ENCODE measurements around the gene ZNF410. TPM values are rescaled to one million over a fixed set of nuclear protein-coding genes. Genes with fewer than 3 reads are reported as not detected.

The ZNF410 gene
- total and polyA plus RNA-seq, 2 of the 13 experiments (the other 11 are each of a cell fraction or from before 2014, with no cell fraction given): 19.2 to 44.3 TPM

DNA sequence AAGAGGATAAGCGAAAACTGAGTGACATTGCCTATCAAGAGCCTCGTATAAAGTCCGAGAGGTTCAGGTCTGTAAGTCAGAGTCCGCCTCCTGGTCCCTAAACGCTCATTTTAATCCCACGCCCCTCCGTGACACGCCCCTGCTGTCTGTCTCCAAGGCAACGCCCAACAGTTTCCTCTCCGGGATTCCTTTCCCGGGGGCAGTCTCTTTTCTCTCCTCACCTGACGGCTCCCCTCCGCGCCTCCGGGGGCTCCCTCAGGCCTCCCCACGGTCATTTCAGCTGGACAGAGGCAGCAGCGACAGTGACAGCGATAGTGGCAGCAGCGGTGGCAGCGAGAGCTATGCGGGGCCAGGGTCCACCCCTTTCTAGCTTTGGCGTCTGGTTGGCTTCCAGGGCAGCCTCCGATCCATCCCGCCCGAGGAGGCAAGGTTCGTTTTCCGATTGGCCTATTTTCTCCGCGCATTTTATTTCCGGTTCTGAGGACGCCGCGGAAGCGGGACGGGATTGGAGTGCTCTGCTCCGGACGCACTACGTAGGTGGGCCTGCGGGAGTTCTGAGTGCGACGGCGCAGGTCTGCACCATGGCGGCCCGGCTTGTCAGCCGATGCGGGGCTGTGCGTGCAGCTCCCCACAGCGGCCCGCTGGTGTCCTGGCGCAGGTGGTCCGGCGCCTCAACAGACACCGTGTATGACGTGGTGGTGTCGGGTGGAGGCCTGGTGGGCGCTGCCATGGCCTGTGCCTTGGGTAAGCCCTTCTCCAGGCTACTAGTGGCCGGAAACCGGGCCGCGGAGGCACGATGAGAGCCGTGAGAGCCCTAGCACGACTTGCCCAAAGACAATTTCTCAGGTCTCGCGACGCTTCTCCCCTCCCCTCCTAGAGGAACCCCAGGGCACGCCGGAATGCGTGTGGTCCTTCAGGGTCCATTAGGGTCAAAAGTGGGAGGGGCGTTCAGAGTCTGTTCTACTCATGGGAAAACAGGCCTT, 63.4 kb downstream of the ZNF410 start, which contains the start of the genes COQ6 and FAM161B (continued):
- TF ChIP-seq, protein P1, sequence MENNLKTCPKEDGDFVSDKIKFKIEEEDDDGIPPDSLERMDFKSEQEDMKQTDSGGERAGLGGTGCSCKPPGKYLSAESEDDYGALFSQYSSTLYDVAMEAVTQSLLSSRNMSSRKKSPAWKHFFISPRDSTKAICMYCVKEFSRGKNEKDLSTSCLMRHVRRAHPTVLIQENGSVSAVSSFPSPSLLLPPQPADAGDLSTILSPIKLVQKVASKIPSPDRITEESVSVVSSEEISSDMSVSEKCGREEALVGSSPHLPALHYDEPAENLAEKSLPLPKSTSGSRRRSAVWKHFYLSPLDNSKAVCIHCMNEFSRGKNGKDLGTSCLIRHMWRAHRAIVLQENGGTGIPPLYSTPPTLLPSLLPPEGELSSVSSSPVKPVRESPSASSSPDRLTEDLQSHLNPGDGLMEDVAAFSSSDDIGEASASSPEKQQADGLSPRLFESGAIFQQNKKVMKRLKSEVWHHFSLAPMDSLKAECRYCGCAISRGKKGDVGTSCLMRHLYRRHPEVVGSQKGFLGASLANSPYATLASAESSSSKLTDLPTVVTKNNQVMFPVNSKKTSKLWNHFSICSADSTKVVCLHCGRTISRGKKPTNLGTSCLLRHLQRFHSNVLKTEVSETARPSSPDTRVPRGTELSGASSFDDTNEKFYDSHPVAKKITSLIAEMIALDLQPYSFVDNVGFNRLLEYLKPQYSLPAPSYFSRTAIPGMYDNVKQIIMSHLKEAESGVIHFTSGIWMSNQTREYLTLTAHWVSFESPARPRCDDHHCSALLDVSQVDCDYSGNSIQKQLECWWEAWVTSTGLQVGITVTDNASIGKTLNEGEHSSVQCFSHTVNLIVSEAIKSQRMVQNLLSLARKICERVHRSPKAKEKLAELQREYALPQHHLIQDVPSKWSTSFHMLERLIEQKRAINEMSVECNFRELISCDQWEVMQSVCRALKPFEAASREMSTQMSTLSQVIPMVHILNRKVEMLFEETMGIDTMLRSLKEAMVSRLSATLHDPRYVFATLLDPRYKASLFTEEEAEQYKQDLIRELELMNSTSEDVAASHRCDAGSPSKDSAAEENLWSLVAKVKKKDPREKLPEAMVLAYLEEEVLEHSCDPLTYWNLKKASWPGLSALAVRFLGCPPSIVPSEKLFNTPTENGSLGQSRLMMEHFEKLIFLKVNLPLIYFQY (CRISPR knock-in tag; IDR thresholded peaks at IDR 0.05; ENCODE audit: borderline replicate concordance): peak; percentile 77; the same call in 1 of the 2 replicates
- TF ChIP-seq, protein P2, sequence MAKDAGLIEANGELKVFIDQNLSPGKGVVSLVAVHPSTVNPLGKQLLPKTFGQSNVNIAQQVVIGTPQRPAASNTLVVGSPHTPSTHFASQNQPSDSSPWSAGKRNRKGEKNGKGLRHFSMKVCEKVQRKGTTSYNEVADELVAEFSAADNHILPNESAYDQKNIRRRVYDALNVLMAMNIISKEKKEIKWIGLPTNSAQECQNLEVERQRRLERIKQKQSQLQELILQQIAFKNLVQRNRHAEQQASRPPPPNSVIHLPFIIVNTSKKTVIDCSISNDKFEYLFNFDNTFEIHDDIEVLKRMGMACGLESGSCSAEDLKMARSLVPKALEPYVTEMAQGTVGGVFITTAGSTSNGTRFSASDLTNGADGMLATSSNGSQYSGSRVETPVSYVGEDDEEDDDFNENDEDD (CRISPR knock-in tag; IDR thresholded peaks at IDR 0.05; ENCODE audit: borderline replicate concordance): peak; percentile 76; the same call in 1 of the 2 replicates
- TF ChIP-seq MEIS2 (CRISPR knock-in tag; IDR thresholded peaks at IDR 0.05) (peak; percentile 64; the same call in 1 of the 2 replicates), ASH2L (IDR thresholded peaks at IDR 0.05; ENCODE audit: insufficient read length, low read depth, low read length) (peak; percentile 85), ZNF749 (CRISPR knock-in tag; IDR thresholded peaks at IDR 0.05; ENCODE audit: borderline replicate concordance) (peak; percentile 62; the same call in 1 of the 2 replicates), DR1 (CRISPR knock-in tag; IDR thresholded peaks at IDR 0.05) (peak; percentile 79), ZNF17 (CRISPR knock-in tag; IDR thresholded peaks at IDR 0.05) (no peak), ZNF839 (CRISPR knock-in tag; IDR thresholded peaks at IDR 0.05; ENCODE audit: borderline replicate concordance) (no peak), ZKSCAN8 (CRISPR knock-in tag; IDR thresholded peaks at IDR 0.05; ENCODE audit: borderline replicate concordance) (no peak), REPIN1 (CRISPR knock-in tag; IDR thresholded peaks at IDR 0.05; ENCODE audit: borderline replicate concordance, low read depth) (peak; percentile 95), BRD4 (CRISPR knock-in tag; IDR thresholded peaks at IDR 0.05) (0 out of 2 replicates have a peak, but pooled peaks have one; percentile 75), ZNF75D (CRISPR knock-in tag; IDR thresholded peaks at IDR 0.05; ENCODE audit: borderline replicate concordance) (no peak)
- TF ChIP-seq, protein P3, sequence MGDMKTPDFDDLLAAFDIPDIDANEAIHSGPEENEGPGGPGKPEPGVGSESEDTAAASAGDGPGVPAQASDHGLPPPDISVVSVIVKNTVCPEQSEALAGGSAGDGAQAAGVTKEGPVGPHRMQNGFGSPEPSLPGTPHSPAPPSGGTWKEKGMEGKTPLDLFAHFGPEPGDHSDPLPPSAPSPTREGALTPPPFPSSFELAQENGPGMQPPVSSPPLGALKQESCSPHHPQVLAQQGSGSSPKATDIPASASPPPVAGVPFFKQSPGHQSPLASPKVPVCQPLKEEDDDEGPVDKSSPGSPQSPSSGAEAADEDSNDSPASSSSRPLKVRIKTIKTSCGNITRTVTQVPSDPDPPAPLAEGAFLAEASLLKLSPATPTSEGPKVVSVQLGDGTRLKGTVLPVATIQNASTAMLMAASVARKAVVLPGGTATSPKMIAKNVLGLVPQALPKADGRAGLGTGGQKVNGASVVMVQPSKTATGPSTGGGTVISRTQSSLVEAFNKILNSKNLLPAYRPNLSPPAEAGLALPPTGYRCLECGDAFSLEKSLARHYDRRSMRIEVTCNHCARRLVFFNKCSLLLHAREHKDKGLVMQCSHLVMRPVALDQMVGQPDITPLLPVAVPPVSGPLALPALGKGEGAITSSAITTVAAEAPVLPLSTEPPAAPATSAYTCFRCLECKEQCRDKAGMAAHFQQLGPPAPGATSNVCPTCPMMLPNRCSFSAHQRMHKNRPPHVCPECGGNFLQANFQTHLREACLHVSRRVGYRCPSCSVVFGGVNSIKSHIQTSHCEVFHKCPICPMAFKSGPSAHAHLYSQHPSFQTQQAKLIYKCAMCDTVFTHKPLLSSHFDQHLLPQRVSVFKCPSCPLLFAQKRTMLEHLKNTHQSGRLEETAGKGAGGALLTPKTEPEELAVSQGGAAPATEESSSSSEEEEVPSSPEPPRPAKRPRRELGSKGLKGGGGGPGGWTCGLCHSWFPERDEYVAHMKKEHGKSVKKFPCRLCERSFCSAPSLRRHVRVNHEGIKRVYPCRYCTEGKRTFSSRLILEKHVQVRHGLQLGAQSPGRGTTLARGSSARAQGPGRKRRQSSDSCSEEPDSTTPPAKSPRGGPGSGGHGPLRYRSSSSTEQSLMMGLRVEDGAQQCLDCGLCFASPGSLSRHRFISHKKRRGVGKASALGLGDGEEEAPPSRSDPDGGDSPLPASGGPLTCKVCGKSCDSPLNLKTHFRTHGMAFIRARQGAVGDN (CRISPR knock-in tag; IDR thresholded peaks at IDR 0.05): peak; percentile 99
- TF ChIP-seq, protein P4, sequence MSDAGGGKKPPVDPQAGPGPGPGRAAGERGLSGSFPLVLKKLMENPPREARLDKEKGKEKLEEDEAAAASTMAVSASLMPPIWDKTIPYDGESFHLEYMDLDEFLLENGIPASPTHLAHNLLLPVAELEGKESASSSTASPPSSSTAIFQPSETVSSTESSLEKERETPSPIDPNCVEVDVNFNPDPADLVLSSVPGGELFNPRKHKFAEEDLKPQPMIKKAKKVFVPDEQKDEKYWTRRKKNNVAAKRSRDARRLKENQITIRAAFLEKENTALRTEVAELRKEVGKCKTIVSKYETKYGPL (CRISPR knock-in tag; IDR thresholded peaks at IDR 0.05): no peak
- TF ChIP-seq, protein P5, sequence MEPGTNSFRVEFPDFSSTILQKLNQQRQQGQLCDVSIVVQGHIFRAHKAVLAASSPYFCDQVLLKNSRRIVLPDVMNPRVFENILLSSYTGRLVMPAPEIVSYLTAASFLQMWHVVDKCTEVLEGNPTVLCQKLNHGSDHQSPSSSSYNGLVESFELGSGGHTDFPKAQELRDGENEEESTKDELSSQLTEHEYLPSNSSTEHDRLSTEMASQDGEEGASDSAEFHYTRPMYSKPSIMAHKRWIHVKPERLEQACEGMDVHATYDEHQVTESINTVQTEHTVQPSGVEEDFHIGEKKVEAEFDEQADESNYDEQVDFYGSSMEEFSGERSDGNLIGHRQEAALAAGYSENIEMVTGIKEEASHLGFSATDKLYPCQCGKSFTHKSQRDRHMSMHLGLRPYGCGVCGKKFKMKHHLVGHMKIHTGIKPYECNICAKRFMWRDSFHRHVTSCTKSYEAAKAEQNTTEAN (CRISPR knock-in tag; conservative IDR thresholded peaks at IDR 0.05): no peak

Measured in HepG2 (cell line).